8988T (cell line): ENCODE results near the gene ICA1.

ENCODE experiments used
- DNase-seq: peaks from one replicate; pipeline ENCODE4 v3.0.0; 2011

The ICA1 gene

DNA sequence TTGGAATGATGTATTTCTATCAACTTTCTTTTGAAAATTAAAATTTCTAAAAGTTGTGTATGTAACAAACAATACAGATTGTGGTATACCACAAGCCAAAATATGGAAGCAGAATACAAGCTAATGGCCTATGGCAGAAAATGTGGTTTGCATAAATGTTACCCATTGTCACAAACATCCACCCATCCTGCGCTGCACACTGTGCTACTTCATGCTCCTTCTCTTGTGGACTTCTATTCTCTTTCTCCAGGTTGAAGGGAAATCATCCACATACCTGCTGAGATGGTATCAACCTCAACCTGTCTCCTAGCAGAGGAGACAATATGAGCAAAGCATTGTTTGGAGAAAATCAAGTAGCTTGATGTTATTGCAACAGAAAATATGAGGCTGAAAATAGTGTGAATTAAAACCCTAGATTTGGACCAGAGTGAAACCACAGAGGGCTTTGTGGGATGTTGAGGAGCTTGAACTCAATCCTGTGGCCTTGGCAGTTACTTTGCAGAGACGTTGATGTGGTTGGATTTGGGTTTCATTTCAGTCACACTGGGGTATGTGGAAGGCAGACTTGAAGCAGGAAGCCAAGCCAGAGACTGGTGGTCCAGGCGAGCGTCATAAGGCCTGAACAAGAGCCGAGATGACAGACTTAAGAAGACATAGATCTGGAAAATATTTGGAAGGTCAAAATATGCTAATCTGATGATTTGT is 63.8 kb downstream of the ICA1 start:
- DNase-seq, result no peak

DNA sequence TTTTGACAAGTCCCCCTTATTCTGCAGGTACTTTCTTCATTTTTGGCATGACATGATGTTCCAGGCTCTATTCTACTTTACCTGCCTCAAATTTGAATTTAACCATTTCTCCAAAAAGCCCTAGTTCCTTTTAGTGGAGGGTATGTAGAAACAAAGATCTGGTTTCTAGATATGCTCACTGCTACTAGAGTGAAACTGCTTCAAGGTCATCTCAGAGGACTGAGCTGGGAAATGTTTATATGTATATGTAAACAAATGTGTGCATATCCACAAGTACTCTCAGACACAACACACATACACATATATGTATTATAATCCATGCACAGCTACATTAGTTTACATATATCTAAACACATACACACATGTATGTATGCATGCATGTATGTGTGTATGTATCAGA is 69.1 kb downstream of the ICA1 start:
- DNase-seq, result no peak

DNA sequence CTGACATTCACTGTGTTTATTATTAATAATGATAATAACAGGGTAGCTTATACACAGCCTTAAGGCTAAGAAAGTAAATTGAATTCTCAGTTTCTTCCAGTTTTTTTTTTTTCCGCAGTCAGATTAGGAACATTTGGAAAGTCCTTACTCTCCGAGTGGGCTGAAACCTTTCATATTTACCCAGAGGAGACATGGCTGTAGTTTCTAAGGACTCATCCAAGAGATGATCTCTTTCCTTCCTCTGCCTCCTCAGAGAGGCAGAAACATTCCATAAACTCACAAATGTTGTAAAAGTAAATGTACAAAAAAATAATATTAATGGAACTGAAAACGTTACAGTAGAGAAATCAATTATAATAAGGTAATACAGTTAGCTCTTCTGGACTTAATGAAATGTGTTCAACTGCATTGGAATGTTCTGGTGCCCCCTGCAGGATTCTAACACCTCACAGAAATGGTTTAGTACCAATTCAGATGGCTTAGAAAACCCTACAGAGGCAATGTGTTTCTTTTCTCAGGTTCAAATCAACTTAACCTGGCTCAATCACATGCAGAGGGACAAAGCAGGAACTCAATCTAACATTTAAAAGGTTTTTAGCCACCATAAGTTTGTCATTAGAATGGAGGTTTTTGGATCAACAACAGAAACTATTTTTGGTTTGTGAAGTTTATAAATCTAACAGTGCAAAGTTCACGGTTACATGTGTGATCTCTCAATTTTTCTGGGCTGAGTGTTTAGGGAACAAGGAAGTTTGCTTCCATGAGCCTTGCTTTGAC is 71.7 kb downstream of the ICA1 start:
- DNase-seq, result no peak

DNA sequence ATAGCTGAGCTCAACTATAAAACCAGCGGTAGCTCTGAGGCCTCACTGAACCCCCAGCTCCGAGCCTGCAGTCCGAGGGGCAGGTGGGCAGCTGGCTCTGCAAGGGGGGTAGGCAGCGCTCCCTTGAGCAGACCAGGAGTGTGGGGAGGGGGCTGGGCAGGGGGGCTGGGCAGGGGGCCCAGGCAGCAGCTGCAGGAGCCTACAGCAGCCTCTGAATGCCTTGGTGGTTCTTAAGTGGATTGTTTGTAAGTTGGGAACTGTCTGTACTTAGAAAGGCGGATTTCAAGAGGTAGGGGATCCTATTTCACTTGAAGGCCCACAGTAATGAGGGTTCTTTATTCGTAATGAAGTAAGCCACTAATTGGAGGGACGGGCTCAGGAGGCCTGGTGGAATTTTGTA is 72.3 kb downstream of the ICA1 start:
- no peak for DNase-seq

DNA sequence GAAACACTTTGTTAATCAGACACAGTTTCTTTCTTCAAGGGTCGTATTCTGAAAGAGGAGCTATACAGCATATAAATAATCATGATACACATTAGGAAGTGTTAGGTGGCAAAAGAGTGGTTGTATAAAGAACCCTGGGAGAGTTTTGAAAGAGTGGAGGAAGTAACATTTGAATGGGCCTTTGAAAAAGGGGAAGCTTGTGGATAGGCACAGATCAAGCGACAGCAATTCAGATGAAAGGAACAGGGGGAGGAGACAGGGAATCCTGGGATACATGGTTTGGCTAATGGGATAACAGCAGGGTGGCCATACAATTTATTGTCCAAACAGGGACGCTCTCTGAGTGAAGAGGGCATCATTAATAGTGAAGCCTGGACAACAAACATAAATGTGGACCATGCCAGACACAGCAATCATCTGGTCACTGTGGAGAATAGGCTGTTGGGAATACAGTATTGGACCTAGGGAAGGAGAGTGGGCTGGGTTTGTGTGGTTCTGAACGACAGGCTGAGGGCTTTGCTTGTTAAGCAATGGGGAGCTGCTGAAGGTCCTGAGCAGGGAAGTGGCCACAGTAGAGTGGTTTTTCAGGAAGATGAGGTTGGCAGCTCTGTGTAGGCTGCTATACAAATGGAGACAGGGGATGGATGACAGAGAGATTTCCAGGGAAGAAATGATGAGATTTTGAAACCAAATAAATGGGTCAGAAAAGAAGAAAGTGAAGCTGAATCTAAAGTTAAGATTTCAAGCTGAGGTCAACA is 75.9 kb downstream of the ICA1 start:
- DNase-seq, result no peak

DNA sequence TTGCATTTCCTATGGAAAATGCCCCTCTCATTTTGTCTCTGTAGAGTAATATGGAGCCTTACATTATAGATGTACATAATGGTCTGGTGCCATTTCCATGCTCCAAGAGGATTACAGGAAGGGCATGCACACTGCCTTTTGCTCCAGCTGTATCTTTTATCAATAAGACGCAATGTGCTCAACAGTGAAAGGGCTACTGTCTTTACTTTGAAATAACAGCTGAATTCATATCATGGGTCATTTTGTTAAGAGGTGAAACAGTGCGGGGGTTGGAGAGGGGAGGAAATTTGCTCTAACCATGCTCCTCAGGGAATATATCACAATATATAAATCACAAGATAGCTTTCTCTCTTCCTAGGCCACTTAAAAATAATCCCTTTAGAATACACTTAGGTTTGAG is 77.7 kb downstream of the ICA1 start:
- no peak for DNase-seq

DNA sequence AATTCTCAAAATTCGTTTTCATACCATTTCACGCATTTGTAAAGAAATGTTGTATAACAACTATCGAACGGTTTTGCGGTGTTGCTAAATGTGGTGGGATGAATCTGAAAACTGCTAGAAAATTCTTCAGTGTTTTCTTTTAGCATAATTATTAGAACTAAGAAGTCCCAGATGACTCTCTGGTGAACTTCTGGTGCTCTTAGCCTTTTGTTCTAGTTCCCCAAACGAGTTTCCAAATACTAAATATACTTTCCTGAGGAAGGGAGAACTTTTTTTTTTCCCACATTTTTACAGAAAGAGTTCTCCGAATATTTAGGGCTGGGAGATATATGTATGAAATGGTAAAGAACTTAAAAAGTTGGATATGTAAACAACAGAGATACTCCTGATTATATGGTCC is 82.5 kb downstream of the ICA1 start:
- DNase-seq, result no peak

DNA sequence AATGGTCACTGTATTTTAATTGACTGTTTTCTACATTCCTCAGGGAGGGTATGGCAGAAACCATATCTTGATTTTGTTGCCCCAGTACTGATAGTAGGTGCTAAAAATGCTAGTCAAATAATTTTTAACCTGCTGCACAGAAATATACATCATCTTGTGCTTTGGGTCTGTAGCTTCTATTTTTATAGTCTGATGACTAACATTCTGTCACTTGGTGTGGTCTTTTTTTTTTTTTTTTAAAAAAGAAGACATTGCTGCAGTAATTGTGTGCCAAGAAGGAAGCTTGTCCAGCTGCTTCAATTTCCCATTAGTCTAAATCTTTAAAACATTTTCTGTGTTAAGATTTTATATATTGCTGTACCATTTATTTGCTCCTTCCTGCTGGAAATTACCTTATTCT is 83.6 kb downstream of the ICA1 start:
- no peak for DNase-seq

DNA sequence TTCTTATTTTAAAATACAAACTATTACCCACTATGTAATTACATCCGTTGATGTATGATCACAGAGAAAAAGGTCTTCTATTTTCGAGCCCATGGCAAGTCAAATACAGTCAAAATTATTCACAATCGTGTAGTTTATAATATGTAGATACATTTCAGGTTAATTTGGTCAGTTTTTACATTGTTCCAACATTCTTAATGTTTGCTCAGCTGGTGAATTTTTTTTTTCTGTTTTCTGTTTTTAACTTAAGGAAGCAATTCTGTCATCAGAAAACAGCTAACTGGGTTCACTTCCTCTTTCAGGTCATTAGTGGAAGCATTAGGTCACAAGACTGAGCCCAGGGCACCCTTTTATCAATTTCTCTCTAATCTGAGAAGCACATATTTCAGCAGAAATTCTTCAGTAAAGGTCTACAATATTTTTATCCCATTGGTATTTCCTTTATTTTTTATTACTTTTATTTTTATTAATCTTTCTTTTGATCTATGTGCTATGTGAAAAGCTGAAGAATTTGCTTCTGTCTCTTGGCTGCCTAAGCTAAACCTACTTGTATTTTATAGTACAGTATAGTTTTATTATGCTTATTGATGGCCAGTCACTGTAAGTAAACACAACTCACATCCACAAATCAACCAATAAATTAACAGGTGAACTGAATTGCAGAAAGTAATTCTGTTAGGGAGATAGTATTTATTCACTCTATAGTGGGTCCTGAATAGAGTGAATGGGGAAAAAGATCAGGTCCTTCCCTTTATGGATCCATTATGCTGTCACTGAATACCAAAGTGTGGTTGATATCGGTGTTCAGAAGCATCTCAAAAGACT is 84.6 kb downstream of the ICA1 start:
- no peak for DNase-seq

DNA sequence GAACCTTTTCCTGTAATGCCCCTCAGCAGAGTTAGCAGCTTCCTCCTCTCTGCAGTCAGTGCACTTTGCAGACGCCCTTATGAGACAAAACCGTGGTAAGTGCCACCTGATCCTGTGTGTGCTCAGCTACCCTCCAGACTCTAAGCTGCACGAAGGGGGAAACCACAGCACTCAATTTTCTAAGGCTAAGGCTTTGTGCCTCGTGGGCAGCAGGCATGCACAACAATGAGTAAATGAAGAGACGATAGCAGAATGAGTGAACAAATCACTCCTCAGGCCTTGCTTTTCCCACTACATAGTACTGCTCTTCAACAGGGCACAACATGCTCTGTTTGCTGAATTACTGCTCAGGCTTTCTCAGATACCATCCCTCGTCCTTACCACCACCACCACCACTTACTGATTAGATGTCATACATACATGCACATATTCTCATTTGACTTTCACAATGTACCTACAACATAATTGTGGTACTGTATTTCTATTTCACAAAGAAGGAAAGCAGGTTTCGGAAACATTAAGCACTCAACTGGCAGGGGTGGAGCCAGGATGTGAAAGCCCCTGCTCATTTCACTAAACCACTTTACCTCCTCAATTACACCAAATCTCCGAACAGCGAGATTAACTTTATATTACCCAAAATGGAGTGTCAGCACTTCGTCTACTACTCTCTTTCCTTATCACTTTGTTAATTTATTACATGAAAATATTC is 85.4 kb downstream of the ICA1 start:
- DNase-seq, result no peak

DNA sequence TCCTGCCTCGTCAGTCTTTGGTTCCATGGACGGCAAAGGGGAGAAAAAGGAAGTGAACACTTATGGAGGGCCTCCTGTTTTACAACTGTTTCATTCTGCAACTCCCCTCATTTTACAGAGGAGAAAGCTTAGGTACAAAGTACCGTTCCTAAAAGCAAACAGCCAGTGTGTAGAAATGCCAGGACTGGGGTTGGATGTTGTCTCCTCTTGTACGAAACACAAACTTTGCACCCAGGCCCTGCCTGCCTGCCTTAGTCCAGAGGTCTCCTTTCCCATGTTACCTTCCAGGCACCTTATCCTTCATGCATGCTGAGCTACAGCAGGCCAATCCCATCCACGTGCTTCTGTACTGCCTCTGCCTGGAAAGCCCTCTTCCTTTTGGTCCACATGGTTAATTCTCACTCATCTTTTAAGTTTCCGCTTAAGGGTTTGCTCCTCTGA is 86.0 kb downstream of the ICA1 start:
- no peak for DNase-seq

DNA sequence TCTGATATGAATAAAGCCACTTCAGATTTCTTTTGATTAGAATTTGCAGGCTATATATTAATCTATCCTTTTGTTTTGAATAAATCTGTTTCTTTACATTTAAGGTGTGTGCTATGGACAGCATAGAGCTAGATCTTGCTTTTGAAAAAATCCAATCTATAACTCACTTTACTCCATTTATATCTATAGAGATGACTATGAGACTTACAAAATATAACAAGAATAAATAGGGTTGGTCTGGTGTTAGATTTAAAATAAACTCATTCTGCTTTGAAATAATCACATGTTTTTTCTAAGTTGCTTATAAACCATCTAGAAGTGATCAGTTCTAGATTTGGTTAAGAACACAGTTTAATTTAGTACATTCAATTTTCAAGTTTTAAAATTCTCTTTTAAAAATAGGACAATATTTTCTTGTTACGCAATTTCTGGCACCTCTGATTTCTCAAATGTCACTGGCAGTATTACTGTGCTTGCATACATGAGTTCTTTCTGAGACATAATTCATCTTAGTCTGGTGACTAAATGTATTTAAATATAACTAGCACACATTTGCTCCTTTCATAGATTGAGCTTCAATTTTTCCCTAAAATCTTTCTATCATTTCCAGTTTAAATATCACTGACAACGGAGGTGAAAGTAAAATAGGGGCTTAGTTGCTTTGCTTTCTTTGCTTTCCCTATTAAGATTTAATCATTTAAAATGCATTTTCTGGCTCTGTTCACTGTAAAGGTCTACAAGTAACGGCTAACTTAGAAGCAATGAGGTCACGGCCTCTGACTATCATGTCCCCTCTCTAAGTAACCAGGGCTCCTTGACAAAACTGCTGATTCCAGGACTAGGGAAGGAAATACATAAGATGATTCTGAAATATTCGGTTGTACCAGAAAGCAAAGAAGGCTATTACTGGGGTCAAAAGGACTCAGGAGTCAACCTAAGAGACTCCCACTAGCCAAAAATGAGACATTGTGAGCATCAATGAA is 89.3 kb downstream of the ICA1 start:
- DNase-seq, result no peak

DNA sequence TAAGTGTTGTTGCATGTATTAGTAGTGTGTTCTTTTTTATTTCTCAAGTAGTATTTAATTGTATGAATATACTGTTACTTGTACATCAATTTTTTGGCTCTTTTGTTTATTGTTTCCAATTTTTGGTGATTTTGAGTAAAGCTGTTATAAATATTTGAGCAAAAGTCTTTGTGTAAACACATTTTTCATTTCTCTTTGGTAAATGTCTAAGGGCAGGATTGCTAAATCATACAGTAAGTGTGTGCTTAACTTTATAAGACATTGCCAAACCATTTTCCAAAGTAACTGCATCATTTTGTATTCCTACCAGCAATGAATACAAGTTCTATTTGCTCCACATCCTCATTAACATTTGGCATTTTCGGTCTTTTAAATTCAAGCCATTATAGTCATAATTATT is 92.8 kb downstream of the ICA1 start:
- DNase-seq, result no peak

DNA sequence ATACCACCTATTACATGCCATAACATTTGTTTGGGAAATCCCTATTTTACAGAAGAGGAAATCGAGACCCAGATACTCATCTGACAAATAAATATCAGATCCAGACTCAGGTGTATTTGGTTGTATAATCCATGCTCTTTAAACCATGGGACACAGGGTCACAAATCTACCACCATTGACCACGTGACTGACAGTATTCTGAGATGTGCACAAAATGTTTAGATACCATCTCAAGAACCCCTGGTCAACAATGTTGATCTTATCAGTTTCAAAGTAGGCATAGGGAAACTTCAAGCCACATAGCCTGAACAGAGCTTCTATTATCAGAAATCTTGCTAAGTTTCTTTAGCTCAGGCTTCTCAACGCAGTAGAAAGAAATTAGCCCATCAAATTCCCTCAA is 93.6 kb downstream of the ICA1 start:
- DNase-seq, result no peak

DNA sequence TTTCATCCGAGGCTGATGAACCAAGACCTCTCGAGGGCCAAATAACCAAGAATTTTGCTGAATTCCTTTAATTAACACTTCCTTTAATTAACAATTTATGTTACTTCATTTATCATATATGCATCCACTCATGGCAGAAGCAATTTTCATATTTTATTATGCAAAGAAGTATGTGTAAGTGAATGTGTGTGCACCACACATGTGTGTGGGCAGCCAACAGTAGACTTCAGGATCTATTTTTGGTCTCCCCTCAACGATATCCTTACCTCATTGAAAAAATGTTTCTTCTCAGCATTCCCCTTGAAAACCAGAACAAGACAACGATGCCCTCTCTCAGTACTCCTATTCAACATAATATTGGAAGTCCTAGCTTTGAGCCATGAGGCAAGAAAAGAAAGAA is 96.8 kb downstream of the ICA1 start:
- no peak for DNase-seq

DNA sequence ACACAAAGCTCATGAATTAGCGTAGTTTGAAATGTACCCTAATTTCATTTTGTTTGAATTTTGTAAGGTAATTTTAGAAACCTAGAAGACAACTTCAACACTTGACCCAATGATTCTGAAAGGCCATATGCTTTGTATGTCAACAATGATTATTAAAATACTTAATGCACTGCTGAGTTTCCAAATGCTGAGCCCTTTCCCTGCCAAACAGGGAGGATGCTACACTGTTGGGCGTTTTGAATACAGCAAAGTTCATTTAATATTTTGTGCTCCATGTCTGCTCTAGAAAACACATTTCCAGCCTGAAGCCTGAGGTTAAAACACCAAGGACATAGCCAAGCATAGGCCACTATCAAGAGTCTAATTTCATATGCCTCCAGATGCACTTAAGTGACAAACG is 99.8 kb downstream of the ICA1 start:
- DNase-seq, result no peak

DNA sequence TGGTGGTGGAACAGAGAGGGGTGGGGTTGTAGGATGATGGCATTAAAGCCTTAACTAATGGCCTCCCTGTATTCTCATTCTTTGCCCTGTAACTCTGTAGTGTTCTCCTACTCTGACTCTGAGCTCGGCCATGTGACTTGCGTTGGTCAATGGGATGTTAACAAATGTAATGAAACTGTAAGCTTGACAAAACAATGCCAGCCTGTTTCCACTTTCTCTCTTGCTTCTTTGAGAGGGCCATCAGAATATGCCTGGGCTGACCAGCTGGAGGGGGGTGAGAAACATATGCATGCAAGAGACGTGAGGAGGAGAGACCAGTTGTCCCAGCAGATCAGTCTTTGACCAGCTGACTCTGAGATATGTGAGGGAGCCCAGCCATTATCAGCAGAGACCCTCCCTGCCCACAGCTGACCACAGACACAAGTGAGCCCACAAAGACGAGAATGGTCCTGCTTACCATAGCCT is 100.6 kb downstream of the ICA1 start:
- no peak for DNase-seq

DNA sequence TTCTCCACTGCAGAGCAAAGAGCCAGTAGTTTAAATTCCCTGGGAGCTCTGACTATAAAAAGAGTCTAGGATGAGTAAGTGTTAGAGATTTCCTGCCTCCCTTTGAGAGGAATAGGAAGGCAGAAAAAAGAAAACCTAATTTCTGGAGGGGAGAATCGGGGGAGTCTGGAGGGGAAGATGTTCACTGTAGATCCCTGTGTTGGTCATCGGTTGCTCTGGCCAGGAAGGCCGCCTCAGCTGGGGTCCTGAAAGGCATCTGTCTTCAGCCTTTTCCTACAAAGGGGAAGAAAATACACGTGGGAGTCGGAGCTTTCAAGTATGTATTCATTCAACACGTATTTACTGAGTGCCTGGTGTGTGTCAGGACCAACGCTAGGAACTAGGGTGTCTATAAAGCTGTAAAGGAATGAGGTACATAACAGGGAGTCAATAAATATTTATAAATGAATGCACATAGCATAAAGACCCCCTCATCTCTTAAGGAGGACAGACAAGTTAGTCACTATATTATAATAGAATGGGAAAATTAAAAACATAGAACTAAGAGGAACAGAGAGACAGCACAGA is 101.1 kb downstream of the ICA1 start:
- no peak for DNase-seq

DNA sequence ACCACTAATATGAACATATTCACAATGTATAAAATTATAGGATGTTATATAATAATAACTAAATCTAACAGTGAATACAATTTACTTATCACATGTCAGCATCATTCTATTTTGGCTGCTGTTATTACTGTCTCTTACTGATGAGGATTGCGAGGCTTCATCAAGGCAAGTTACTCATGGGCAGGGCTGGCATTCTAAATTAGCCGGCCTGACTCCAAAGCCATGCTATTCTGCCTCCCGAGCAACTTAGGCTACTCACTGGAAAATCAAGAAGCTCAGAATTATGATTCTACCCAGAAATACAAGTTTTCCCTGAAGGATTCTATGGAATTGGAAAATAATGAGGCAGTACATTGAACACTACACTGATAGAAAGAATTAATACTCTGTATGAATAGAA is 101.7 kb downstream of the ICA1 start:
- DNase-seq, result no peak

DNA sequence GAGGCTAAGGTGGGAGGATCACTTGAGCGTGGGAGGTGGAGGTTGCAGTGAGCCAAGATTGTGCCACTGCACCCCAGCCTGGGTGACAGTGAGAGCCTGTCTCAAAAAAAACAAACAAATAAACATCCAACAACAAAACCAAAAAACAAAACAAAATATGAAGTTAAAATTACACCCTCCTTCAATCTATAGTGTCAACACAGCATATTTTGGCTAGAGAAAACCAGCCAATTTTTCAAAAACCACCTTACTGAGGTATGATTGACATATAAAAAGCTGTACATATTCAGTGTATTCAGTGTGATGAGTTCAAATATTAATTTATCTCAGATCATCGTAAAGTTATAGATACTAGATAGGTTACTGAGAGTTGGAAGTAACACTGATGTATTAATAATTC is 102.4 kb downstream of the ICA1 start:
- no peak for DNase-seq

DNA sequence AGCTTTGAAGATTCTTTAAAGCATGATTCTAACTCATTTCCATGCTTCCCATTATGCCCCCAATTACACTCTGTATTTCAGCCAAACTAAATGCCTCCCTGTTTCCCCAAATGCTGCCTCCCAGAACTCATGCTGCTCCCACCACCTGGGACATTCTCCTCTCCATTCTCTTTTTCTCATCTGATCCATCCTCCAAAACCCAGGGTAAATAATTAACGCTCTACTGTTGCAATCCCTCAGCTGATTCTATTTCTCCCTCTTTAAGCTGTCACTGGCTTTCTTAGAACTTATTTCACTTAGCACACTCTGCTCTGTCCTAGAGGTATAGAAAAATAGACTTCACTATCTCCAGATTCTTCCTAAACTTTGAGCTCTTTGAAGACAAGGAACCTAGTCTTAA is 104.7 kb downstream of the ICA1 start:
- DNase-seq, result no peak
